HG02840 (cell line): ENCODE data around the gene MIPOL1.
"Not testable (repeated sequence)": the region's sequence is repeated elsewhere in the genome, so short reads cannot be mapped to it uniquely, and the experiment has no call there.

Experiments
- ATAC-seq: cut with Tn5 transposase; IDR thresholded peaks from one replicate; pipeline ENCODE4 v1.9.1; 2021; ENCODE audit warnings: mild to moderate bottlenecking, moderate library complexity, moderate number of reproducible peaks; ENCODE audit not compliant: unreplicated experiment, low FRiP score

MIPOL1 gene

DNA sequence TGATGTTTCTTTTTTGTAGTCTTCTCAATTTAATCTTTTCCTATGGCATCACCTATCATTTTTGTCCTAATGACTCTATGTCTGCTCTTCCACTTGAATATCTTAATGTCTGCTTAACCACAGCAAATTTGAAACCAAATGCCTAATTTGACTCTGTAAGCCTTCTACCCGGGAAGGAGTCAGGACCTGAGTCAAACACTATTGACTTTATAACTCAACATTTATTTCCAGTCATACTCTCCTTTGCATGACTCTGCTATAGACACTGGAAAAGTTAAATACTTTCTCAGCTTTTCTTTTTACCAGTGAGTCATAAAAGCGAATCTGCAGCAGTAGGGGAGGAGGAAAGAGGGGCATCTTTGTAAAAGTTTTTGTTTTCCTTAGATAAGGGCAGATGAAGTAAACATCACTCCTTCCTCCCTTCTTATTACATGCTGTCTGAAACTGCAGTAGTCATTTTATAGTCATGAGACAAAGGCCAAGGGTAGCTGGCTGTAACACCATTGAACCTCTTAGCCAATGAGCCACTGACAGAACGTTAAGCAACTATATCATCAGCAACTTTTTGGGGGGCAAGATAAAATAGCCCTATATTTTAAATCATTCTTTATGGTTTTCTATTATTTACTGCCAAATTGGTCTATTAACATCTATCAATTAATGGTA is 179.3 kb downstream of the MIPOL1 start:
- no peak for ATAC-seq

DNA sequence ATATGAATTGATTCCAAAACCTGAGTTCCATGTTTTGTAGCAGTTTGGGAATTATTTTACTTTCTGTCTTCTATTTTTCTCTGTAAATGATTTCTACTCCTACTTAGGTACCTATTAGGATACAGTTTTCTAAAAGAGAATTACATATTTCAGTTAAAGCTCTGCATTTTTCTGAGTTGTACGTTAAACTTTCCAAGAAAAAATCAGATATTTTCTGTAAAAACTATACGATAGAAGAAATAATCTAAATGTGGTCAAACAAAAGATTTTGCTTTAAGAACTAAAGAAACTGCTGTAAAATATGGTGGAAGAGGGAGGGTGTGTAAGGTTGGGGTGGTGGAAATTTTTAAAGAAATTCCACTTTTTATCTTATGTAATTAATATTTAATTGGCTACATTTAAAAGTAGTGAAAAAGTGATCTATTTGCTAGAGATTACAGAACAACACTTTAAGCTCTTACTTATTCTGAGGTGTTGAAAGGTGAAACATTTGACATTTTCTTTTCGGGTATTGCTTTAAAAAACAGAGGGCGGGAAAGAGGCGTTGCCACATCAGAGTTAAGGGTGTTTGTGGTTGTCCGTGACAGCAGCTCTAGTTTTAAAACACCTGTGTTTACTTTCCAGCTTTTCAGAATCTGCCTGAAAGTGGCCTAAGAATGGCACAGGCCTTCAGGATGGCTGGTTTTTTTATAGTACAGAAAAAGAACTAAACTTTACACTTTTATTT is 187.3 kb downstream of the MIPOL1 start:
- ATAC-seq: no peak

DNA sequence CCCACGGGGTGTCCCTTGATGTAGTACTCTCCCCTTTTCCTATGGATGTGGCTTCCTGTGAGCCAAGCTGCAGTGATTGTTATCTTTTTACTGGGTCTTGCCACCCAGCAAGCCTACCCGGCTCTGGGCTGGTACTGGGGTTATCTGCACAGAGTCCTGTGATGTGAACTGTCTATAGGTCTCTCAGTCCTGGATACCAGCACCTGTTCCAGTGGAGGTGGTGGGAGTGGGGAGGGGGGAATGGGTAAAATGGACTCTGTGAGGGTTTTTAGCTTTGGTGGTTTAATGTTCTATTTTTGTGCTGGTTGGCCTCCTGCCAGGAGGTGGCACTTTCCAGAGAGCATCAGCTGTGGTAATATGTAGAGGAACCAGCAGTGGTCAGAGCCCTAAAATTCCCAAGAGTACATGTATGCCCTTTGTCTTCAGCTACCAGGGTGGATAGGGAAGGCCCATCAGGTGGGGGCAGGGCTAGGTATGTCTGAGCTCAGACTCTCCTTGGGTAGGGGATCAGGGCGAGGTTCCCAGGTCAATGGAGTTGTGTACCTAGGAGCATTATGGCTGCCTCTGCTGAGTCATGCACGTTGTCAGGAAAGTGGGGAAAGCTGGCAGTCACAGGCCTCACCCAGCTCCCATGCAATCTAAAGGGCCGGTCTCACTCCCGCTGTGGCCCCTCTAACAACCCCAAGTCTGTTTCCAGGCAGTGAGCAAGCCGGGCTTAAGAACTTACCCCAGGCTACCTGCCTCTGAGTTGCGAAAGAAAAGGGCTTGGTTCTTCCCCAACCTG is 199.6 kb downstream of the MIPOL1 start:
- ATAC-seq: not testable (repeated sequence)

DNA sequence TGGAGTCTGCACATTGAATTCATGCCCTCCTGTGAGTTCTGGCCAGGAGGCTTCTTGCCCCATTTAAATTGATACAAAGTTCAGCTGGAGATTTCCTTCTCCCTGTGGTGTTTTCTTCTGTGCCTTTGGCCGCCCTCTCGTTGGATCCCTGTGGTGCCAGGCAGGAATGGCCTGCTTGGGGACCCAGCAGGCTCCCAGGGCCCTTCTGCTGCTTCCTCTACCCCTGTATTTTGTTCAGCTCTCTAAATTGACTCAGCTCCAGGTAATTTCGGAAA is 200.1 kb downstream of the MIPOL1 start:
- ATAC-seq: no peak

DNA sequence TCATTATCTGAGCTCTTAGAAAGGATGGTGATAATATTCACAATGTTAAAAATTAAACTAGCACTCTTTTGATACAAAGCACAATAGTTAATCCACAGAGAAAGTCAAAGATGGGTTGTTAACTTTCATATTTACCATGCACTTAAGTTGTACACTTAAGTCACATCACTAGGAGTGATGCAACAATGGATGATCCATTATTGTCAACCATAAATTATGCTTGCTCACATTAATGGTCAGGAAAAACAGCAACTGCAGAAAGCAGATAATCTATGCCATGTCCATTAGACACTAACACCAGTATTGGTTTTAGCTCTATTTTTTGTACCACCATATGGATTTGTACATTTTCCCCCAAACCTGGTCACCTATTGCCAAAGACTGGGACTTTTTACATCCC is 201.8 kb downstream of the MIPOL1 start:
- no peak for ATAC-seq

DNA sequence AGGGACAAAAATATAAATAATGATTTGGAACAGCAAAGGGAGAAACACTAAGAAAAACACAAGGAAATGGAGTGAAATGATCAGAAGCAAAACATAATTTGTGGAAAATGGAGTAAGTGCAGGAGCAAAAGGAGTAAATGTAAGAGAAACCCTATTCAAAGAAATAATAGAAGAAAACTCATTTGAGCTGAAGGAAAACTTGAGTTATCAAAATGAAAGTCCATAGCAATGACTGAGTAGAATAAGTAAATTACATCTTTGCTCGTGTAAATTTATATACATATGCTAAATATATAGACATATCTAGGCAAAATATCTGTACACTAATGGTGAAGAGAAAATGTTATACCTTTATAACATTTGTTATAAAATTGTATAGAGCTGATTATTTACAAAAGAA is 203.4 kb downstream of the MIPOL1 start:
- no peak for ATAC-seq

DNA sequence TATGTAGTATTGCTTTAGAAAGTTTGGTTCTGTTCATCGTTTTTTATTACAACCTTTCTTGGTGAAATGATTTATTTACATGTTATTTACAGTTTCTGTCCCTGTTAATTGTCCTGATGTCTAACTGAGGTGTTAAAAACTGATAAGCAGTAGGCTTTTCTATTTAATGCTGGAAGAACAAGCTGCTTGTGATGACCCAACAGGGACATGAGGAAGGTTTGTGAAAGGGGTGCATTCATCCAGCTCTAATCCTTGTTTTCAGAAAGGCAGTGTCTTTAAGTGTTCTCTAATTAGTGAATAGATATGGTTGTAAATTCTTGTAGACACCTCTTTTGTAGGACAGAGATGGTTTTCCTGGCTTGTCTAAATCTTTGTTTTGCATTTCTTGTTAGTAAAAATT is 205.9 kb downstream of the MIPOL1 start:
- no peak for ATAC-seq

DNA sequence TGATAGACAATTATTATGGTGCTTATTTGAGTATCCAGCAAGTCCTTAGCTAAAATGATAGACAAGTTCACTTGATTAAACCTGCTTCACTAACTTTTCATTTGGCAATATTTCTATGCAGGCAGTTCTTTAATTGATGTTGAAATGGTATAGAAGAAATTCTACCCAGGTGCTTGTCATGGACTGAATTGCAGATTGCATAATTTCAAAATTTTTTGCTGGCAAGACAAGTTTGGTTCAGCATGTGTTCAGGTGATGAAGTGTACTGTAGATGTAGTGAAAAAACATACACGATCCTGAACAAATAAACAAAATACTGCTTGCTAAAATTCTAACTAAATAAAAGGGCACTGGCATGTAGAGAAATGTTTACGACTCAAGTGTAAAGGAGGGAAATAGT is 208.4 kb downstream of the MIPOL1 start:
- ATAC-seq: no peak

DNA sequence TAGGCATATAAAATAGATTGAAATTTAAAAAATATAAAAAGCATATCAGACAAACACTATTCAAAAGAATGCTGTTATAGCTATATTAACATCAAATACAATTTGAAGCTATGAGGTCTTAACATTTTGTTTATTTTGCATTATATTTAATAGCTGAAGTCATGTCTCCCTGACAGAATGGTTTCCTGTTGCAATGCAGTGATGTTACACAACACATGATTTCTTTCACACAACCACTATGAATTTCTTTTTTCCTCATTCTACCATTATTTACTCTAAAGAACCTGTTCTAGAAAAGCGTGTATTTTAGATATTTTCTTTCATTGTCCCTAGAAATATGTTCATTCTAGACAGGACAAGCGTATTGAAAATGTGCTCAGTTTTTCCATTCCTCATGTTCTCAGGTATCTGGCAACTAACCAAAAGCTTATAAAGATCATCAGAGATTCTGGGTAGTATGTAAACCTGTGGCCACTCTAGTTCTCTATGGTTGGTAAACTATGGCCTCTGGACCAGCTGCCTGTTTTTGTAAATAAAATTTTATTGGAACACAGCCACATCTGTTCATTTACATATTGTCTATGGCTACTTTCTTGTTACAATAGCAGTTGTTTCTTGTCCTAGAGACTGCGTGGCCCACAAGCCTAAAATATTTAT is 213.5 kb downstream of the MIPOL1 start:
- no peak for ATAC-seq

DNA sequence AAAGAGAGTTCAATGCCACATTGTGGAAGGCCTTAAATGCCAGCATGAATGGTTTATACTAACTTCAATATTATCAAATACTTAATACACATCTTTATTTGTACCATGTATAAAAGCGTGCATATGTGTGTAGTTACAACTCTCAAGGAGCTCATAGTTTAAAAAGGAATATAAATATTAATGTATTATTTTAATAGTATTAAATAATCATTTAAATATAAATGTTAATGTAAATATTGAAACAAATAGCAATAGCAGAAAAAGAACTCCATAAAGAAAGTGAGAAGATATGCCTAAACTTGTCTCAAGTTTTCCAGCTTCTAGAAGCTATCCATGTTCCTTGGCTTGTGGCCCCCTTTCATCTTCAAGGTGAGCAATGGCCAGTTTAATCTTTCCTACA is 215.3 kb downstream of the MIPOL1 start:
- no peak for ATAC-seq

DNA sequence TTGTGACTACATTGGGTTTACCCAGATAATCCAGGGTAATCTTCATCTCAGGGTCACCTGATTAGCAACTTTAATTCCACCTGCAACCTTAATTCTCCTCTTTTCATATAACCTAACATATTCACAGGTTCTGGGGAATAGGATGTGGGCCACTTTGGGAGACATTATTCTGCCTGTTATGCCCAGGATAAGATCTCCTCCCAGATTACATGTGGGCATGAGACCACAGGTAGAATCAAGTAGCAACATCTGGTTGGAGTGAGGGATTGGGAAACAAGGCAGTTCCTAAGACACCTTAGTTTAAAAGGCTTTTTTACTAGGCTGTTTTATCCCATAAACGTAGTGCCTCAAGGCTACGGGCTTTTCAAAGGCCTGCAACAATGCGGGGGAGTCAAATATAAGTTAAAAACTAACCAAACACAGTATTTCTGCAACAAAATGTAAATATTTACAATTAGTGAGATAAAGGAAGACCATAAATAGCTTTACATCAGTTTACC is 215.8 kb downstream of the MIPOL1 start:
- ATAC-seq: no peak

DNA sequence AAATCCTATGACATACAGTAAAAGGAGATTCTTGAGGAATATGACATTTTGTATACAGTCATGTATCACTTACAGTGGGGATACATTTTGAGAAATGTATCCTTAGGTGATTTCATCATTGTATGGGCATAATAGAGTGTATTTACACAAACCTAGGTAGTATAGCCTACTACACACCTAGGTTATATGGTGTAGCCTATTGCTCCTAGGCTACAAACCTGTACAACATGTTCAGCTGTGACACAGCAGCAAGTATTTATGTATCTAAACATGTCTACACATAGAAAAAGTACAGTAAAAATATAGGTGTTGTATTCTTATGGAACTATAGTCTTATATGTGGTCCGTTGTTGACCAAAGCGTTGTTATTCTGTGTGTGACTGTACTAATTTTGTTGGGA is 218.5 kb downstream of the MIPOL1 start:
- ATAC-seq: no peak

DNA sequence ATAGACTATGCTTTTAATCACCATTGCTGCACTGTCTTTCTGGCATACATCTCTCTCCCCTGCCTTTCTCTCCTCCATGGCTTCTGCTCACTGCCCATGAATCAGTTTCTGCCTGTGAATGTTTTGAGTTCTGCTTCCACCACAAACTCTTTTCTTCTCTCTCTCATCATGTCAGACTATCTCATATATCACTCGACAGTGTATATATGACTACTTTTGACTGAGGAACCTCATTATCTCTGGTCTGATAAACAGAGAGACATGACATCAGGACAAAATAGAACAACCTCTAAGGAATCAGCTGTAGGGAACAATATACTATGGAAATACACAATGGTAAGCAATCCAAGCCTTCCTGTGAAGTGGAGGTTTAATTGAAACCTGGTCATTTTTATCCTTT is 219.4 kb downstream of the MIPOL1 start:
- ATAC-seq: no peak

DNA sequence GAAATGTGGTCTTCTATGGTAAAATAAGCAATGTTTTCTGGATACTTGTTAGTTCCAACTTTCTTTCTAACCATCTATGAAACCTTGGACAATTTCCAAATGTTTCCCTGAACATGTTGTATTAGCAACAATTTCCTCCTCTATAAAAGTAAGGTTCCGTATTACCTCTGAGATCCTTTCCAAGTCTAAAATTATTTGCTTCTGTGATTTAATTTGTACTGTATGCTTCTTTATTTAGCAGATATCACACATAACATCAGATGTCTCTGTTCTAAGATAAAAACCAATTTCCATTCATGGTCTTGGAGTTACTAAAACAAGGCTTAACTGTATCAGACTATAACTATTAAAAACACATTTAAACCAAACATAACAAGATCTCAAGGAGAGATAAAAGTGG is 220.1 kb downstream of the MIPOL1 start:
- no peak for ATAC-seq

DNA sequence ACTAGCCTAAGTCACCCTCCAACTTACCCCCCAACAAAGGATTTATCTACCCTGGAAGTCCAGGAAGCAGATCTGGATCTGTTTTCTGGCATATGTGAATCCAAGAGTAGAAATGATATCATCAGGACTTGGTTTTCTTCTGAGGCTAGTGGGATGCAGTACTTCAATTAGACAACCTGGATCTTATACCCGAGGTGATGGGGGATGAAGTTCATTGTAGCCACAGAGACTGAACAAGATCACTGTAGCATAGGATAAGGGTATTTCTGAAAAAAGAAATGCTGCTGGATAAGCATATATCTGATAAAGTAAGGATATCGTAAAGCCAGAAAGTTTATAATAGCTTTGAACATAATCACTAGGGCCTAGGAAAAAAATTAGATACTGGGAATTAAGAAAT is 222.9 kb downstream of the MIPOL1 start:
- ATAC-seq: no peak

DNA sequence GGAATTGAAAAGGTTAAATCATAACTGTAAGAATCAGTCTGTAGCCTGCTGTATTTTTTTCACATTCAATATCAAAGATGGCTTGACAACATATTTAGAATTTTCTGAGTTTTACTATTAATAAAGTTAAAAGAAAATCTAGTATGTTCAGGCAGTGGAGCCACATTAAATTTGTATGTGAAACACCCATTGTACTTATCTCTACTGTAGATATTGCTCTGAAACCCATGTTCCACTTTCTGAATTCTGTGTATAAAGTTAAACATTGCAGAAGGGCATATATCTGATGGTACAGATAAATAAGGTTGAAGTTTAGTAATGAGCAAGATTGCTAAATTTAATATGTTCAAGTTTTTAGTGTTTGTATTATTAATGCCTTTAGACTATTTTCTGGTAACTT is 224.6 kb downstream of the MIPOL1 start:
- ATAC-seq: no peak

DNA sequence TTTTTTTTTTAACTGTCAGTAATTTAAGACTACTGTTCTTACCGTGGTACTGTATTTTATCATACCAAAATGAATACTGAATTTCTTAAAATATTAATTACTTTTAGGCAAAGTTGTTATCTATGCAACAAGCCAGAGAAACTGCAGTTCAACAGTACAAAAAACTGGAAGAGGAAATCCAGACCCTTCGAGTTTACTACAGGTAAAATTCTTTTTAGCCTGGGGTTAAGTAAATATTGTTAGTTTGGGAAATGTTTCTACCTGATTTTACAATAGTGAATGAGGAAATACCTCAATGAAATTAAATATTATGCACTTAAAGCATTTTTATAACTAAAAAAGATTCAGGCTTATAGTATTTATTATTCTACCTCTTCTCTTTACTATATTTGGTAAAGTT is 225.0 kb downstream of the MIPOL1 start:
- ATAC-seq: no peak

DNA sequence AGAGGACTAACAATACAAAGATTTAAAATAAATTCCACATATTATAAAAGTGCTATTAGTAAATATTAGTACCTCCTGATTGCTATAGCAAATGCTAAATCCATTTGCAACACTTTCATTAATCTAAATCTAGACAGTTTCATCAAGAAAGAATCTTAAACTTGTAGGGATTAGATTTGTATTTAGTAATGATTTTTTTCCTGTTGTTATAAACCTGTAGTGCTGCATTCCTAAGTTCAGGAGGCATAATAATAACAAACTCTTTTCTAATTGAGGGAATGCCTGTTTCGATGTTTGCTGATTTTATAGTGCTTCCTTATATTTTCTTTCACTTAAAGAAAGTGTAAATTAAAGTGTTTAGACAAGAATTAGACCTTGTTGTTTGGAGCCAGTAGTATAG is 231.2 kb downstream of the MIPOL1 start:
- ATAC-seq: no peak

DNA sequence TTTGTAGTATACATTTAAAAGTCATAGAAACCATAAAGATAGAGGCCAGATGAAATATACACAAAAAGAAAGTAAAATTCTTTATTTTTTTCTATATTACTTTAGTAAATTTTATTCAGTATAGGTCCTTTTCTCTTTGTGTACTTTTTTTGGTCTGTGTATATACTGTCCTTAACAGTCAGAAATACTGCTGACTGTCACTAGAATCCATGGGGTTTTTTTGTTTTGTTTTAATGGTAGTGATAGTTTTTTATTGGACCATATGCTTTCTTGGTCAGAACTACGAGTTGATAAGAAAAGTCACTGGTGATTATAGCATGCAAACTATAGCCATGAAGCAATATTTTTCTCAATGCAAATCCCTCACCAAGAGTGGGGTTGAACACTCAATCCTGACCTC is 231.9 kb downstream of the MIPOL1 start:
- no peak for ATAC-seq

DNA sequence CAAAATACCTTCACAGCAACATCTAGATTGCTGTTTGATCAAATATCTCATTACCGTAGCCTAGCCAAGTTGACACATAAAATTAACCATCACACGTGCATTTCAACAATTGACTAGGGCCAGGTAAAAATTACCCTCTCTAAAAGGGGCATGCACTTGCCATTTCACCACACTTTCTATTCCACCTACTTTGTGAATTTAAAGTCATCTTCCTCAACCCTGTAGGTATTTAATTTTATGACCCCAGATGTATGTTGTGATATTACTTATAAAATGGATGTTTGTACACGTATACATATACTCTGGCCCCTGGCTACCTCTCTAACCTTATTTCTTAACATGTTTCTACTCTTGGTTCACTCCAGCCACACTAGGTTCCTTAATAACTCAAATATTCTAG is 237.1 kb downstream of the MIPOL1 start:
- ATAC-seq: no peak

DNA sequence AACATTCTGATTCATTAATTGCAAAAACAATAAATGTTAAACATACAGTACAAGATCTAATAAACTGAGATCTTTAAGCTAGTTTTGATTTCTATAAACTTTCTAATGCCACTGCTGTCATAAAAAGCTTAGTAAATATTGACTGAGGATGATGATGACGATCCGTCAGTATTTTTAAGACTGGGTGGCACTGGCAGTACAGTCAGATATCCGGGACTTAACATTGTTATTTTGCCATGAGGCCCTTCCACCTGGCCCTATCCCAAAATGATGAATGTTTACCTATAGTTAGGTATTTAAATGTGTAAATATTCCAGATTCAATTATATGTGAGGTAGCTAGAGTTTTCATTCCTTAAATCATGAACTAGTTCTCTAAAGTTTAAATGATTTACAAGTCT is 238.8 kb downstream of the MIPOL1 start:
- no peak for ATAC-seq
